SK-N-SH (cell line): ENCODE data around the gene USP46.

ENCODE experiments used
- CTCF ChIP-seq: fragments of 200-600 bp; sonication (generic); IDR thresholded peaks from 2 replicates; pipeline ENCODE4 v1.6.1; 2017; ENCODE audit warnings: antibody characterized with exemption, mild to moderate bottlenecking, moderate library complexity
- POLR2AphosphoS5 ChIP-seq: IDR thresholded peaks from 2 replicates; pipeline ENCODE4 v1.6.1; 2012; ENCODE audit warnings: low read depth, low read length
- RAD21 ChIP-seq: IDR thresholded peaks from 2 replicates; pipeline ENCODE4 v1.6.1; 2012; ENCODE audit warnings: mild to moderate bottlenecking, low read length
- SMC3 ChIP-seq: IDR thresholded peaks from 2 replicates; pipeline ENCODE4 v1.6.1; 2012; ENCODE audit warnings: low read depth, low read length, improper control_type of control experiment
- TF ChIP-seq, protein P1 (sequence below): IDR thresholded peaks from 2 replicates; pipeline ENCODE4 v1.6.1; 2012; ENCODE audit warnings: mild to moderate bottlenecking, low read depth, low read length, moderate library complexity

DNA sequence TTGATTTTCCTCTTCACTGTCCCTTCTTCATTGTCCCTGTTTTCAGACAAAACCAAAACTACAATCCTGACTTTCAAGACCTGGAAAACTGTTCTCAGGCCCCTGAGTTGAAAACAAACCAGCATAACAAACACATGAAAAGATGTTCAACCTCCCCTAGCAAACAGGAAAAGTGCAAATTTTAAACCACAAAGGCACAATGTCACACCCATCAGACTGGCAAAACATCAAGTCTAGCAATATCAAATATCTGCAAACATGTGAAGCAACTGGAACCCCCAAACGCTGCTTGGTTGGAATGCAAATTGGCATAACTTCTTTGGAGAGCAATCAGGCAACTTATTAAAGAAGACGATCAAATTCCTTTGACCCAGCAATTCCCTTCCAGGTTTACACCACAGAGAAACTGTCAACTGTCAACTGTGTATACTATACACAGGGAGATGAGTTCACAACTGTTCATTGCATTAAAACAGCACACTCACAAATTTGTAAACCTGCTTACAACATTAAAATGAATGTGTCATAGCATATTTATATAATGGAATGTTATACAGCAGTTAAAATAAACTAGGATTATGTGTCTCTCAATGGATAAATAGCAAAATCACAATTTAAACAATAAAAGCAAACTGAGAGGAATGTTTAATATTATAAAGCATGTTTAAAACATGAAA, 7.0 kb downstream of the USP46 start:
- TF ChIP-seq POLR2AphosphoS5 (no peak), CTCF (no peak), RAD21 (no peak), SMC3 (no peak)
- TF ChIP-seq, protein P1, sequence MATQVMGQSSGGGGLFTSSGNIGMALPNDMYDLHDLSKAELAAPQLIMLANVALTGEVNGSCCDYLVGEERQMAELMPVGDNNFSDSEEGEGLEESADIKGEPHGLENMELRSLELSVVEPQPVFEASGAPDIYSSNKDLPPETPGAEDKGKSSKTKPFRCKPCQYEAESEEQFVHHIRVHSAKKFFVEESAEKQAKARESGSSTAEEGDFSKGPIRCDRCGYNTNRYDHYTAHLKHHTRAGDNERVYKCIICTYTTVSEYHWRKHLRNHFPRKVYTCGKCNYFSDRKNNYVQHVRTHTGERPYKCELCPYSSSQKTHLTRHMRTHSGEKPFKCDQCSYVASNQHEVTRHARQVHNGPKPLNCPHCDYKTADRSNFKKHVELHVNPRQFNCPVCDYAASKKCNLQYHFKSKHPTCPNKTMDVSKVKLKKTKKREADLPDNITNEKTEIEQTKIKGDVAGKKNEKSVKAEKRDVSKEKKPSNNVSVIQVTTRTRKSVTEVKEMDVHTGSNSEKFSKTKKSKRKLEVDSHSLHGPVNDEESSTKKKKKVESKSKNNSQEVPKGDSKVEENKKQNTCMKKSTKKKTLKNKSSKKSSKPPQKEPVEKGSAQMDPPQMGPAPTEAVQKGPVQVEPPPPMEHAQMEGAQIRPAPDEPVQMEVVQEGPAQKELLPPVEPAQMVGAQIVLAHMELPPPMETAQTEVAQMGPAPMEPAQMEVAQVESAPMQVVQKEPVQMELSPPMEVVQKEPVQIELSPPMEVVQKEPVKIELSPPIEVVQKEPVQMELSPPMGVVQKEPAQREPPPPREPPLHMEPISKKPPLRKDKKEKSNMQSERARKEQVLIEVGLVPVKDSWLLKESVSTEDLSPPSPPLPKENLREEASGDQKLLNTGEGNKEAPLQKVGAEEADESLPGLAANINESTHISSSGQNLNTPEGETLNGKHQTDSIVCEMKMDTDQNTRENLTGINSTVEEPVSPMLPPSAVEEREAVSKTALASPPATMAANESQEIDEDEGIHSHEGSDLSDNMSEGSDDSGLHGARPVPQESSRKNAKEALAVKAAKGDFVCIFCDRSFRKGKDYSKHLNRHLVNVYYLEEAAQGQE = no peak
